Left colon (tissue), 2 donors: ENCODE results near the gene ALPI. TPM values are rescaled to one million over a fixed set of nuclear protein-coding genes. Genes with fewer than 3 reads are reported as not detected.

Experiments
- ATAC-seq: fragments of 200-7000 bp; cut with Tn5 transposase; one replicate; pipeline ENCODE4 v1.9.1; 2020; ENCODE audit warnings: mild to moderate bottlenecking, moderate library complexity
- DNase-seq, 2 donors: peaks; one replicate each; pipeline ENCODE4 v3.0.0-alpha.2; 2020
- intact Hi-C, 2 donors: fragments of 100-400 bp; cut with DNase I in 1 of 2; cut with micrococcal nuclease in 1 of 2; formaldehyde crosslinking; loops; one replicate each; pipeline versions ENCODE4 v1.11.2 to v1.14.0; 2022; cut with DNase I, micrococcal nuclease
- total RNA-seq, 2 donors: library from RNA; stranded (reverse); fragmentation: NEBNext Ultra II Directional; extraction: Animal tissue kit (Norgen Biotek cat#: 25700); gene quantifications; one replicate each; pipeline ENCODE4 v1.2.1, GENCODE V29; 2021
- donor health status: DM: no; HTN: no; CAD: no.
- donor health status: DM: yes; HTN: yes; CAD: no.

The ALPI gene
- total RNA-seq, 2 donors from 2014 or later, result 15.9 to 21.1 TPM

DNA sequence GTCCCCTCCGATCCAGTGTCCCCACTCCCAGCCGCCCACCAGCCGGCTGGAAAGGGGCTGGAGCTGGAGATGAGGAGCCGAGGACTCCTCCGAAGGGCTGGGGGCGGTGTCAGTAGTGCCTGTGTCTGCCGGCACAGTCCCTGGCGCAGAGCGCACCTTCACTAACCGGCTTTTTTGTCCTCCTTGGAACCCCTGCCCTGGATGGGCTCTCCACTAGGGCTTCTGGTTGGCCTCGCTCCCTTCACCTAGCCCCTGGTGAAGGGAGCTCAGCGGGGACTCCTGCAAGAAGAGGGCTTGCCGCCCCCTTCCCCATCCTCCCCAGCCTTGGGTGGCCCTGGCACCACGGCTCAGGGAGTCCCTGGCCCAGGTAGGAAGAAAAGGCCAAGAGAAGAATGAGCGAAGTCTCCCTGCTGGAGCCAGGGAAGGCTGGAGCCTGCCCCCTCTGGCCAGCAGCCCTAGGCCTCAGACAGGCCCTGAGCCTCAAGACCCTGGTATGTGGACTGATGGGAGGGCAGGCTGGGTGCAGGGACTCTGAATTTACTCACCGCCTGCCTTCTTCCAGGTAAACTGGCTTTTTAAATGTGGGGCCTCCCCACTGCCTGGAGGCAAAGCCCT lies 32.3 kb downstream of the ALPI start:
- DNase-seq (no peak), ATAC-seq (no peak)
- intact Hi-C loops, result no loop called here

DNA sequence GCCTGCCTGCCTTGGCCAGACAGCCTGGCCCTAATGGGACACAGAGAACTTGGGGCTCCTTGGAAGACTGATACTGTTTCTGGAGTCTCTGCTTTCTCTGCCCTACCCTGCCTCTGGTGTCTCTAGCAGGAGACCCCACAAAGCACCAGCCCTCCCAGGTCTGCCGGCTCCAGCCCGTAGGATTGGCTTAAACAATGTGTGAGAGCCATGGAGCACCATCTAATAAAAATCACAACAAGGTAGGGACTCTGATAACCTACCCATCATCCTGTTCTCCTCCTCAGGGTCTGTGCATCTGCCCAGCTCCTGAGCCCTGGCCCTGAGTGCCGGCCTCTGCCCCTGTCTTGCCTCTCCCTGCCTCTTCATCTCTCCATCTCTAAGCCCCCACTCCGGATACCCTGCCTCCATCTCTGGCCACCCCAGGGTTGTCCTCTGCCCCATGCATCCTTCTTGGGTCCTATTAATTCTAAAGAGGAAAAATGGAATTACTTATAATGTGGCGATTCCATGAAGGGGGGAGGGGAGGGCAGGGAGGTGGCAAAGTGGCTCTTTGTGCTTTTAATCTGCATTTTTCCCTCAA lies 32.9 kb downstream of the ALPI start:
- intact Hi-C loops, result no loop called here

DNA sequence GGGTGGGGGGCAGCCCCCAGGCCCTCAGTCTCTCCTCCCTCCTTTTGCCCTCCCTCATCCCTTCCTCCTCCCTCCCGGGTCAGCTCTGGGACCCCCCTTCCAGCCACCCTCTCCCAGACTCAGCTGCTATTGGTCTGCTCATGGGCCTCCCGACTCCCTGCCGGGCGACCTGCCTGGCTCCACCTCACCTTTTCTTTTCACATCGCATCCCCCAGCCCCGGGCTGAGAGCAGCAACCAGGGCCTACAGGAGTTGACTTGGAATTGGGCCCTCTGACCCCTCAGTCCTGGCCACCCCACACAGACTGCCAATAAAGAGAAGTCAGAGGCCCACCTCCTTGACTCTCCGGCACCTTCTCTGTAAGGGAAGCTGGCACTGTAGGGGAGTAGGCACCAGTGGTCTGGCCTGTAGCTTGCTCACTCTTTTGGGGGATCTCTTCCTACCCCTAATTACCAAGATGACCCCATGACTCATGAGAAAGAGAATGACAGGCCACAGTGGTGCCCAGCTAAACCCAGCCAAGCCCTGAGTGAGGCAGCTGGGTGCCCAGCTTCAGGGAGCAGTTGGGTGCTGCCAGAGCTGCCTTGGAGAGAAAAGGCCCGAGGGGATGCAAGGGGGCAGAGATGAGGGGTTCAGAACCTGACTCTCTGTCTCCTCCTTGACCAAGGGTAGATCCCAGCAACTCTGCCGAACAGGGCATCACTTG lies 33.7 kb downstream of the ALPI start:
- intact Hi-C loops, result no loop called here
- no peak for DNase-seq
- no peak for ATAC-seq

More for the DNA sequence above, 32.9 kb downstream of the ALPI start:
- ATAC-seq (no peak), DNase-seq (no peak)

DNA sequence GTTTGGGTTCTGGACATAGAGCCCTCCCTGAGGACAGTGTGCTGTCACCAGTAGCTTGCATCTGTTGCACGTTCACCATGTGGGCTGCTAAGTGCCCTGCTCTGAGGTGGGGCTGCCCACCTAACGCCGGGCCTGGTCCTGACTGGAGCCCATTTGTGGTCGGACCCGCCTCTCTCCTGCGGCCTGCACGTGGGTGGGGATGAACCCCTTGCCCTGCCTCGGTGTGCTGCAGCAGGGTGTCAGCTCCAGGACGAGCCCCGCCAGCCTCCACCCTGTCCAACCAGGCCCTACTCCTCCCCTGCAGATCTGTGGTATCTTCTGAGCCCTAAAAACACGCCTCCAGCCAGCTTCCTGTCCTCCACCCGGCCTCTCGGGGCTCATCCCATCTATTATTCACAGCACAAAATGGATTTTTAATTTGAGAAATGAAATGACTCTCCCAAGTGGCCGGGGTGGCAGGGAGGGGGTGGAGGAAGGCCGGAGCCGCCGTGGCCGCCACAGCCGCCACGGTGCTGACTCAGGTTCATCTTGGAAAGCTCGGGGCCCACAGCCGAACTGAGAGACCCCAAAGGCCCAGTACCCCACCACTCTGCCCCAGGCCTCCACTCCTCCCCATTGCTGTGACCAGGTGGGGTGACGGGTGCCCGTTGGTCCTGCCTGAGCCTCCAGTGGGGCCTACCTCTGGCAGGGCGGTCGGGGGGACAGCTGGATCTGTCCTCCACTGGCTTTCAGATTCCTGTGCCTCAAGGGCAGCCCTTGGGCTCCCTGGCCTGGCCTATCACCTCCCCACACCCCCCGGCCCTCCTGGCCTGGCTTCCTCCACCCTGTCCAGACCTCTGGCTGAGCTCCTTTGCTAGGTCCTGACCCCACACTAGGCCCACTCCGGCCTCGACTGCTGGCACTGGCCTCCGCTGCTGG lies 34.5 kb downstream of the ALPI start:
- intact Hi-C loops, result no loop called here
- no peak for DNase-seq

DNA sequence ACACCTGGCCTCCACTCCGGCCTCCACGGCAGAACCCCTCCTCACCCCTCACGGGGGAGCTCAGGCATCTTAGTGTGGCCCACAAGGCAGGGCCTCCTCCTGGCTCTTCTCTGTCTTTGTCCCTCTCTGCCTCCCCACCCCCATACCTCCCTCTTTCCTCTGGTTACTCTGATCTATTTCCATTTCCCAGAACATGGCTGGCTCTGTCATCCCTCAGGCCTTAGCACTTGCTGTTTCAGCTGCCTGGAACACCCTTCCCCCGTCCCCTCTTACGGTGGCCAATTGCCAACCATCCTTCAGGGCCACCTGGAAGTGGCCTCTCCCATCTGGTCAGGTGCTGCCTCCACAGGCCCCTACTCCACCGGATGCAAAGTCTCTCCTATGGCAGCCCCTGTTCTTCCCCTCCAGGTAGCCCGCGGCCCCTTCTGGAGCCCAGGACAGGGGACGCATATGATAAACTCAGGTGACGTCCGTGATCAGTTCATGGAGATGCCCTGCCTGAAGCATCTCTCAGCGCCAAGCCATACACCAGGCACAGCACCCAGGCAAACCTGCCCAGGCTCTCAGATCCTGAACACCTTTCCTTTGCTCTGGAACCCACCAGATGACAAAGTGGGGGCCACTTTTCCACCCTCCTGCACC lies 35.3 kb downstream of the ALPI start:
- ATAC-seq, result no peak
- DNase-seq, result no peak
- intact Hi-C loops, result no loop called here

More for the DNA sequence above, 34.5 kb downstream of the ALPI start:
- no peak for ATAC-seq

DNA sequence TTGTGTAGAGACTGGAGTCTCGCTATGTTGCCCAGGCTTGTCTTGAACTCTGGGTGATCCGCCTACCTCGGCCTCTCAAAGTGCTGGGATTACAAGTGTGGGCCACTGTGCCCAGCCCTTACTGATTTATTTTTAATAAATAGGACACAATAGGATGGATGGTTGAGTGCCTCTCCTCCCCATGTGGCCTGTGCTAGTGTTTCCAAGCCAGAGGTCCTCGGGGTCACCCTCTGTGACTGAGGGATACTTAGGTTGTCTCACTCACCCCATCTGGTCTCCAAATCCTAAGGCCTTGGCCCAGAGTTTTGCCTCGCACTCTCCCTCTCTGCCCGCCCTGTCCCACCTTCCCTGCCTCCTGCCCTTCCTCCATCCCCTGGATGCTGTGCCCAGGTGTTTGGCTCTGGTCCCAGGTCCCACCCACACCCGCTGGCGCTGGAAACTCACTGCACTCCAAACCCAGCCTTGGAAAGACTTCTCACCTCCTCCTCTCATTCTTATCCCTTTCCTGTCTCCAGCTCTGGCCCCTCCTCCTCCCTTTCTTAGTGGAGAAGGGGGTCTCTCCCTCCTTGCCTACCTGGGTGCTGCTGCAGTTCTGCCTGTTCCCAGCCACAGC lies 36.4 kb downstream of the ALPI start:
- ATAC-seq, result no peak
- intact Hi-C loops, result no loop called here
- no peak for DNase-seq

DNA sequence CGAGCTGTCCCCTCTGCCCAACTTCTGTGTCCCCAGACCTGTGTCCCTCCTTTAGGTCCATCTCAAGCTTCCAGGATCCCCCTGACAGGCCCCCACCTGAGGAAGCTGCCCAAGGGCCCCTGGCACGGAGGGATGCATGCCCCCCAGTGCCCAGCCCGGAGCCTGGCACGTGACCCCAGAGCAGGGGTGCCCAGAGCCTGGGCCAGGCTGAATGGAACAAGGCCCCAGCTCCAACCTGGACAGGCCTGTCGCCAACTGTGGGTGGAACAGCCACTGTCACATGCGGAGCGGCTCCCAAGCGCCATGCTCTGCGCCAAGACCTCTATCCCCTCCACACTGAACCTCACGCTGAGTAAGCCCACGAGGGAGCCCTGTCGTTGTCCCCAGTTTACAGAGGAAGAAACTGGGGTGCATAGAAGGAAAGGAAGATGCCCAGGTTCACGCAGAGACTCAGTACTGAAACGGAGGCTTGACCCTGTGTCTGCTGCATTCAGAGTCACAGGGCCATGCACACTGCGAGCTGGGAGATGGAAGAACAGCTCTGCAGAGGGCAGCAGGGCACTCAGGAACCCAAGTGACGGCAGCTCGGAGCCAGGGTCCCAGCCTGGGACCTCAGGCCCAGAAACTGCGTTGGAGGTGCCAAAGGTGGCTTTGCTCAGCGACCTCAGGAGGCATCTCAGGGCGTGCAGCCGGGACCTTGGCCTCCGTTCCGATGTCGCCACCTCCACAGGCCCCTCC lies 37.2 kb downstream of the ALPI start:
- ATAC-seq, result no peak
- intact Hi-C loops, result no loop called here
- DNase-seq, result no peak

DNA sequence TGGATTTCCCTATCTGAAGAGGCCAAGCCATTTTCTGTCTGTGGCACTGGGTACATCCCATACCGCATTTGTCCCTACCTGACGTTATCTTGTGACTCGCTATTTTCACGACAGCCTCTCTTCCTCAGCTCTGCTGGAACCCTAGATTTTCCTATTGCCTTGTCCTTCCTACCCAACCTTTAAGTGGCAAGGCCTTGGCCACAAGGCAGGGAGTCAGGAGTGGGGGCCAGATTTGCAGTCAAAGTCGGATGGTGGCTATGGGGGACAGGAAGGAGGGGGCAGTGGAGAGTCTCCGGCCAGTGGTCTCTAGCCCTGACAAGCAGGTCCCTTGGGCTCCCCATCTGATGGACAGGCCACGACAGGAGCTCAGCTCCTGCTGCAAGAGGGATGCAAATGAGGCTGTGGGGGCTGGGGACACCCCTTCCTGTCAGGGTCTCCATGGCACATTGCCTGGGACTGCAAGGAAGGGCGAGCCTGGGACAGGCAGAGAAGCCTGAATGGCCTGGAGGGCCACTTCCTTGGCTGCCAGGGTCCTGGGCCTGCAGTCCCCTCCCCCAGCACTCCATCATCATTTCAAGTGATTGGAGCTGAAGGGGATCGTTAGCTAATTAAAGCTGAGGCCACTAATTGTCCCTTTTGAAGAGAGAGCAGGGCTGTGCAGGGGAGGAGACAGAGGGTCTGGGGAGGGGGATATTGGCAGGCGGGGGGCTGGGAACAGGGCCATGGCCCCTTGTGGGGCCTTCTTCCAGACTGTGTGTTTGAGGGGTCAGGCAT lies 37.9 kb downstream of the ALPI start:
- intact Hi-C loops, result no loop called here
- DNase-seq (no peak), ATAC-seq (no peak)

DNA sequence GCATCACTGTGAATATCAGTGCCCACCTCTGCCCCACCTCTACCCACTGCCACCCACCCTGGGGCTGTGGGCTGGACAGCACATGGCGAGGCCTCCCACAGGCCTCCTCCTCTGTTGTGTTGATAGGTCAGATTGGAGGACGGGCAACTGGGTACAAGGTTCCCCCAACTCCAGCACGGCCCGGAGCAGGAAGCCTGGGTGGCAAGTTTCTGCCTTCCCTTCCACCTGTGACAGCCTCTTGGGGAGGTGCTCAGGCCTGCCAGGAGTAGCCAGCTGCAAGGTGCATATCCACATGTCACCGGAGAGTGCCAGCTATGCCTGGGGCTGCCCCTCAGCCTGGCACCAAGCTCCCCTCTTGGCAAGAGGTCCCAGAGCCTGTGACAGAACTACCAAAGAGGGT lies 38.6 kb downstream of the ALPI start:
- no peak for DNase-seq
- ATAC-seq, result no peak
- intact Hi-C loops, result no loop called here

DNA sequence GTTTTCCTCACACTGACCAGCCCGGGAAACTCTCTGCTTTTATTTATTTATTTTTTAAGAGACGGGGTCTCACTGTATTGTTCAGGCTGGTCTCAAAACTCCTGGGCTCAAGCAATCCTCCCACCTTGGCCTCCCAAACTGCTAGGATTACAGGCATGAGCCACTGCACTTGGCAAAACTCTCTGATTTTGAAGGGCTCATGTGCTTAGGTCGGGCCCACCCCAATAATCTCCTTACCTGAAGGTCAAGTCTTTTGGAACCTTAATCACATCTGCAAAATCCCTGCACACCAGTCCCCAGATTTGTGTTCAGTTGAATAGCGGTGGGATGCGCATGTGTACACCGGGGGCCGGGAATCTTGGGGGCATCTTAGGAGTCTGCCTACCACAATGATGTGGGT lies 39.3 kb downstream of the ALPI start:
- ATAC-seq, result no peak
- DNase-seq, result no peak
- intact Hi-C loops, result no loop called here

DNA sequence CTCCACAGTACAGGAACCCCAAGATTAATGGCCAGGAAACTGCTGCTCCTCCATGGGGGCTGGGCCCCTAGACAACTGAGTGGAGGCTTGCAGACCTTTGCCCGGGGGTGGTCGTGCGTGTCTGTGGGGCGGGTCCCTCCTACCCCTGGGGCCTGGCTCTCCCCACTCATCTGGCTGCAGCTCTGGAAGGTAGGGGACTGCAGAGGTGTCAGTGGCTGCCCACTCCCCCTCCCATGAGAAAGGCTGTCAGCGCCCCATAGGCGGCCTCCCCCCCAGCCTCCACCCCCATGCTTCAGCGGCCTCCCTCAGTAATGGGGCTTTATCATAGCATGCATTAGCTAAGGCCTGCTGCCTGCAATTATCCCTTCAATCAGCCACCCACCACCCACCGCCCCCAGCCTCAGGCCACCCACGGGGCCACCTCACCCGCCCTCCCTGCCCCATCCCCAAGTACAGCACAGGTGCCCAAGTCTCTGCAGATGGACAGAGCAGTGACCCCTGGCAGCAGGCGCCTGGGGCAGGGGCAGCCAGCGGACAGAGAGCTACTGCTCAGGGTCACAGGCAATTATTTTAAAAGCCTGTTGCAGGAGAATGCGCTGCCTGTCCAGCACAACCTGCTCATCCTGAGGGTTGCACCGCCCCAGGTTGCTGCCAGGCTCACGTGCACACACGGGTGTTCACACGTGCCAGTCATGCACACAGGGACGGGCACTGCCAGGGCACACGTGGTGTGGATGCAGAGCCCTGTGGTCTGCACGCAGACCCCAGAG lies 40.7 kb downstream of the ALPI start:
- ATAC-seq (no peak), DNase-seq (no peak)
- intact Hi-C loops, result no loop called here

DNA sequence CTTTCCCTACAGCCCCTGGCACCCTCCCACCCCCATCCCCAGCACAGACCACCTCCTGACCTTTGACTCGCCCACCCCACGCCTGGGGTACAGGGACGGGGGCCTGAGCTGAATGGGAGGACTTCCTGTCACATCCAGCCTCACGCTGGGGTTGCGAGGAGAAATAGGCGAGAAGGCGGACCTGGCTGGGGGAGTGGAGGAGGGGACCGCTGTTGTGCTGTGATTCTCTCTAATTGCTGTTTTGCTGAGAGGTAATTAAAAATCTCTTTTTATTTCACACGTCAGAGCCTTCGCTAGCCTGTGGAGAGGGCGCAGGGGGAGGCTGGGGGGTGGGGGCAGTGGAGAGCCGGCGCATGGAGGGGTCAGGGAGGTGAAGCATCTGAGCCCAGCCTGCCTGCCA lies 41.4 kb downstream of the ALPI start:
- ATAC-seq (no peak), DNase-seq (no peak)
- intact Hi-C loops, result no loop called here

DNA sequence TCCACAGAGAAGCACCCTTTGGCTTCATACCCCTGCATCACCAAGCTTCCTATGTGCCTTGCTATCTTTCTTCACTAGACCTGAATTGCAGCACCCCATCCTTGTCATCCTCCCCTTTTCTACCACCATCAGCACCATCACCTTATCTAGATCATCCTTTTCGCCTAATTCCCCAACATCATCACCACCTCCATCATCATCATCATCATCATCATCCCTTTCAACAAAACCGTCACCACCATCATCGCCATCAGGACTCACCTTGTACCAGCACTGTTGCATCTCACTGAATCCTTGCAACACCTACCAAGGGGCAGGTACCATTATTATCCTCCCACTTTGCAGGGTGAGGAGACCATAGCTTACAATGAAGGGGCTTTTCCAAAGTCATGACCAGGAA lies 42.5 kb downstream of the ALPI start:
- intact Hi-C loops, result no loop called here
- no peak for DNase-seq
- ATAC-seq, result no peak

DNA sequence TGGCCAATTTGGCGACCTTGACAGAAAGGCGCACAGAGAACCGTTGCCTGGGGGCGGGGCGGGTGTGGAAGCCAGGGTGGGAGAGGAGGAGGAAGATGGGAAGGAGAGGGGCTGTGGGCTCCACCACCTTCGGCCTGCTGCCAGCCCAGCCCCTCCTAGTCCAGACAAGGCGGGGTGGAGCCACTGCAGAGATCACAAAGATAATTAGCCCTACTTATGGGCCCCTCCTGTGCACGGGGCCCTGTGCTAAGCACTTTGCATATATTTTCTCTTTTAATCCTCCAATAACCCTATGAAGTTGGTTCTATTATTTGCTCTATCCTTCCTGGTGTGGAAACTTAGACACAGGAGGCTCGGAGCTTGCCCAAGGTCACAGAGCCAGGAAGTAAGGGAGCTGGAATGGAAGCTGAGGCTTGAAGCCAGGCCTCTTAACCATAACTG lies 45.4 kb downstream of the ALPI start:
- intact Hi-C loops, result no loop called here
- ATAC-seq, result no peak
- no peak for DNase-seq

DNA sequence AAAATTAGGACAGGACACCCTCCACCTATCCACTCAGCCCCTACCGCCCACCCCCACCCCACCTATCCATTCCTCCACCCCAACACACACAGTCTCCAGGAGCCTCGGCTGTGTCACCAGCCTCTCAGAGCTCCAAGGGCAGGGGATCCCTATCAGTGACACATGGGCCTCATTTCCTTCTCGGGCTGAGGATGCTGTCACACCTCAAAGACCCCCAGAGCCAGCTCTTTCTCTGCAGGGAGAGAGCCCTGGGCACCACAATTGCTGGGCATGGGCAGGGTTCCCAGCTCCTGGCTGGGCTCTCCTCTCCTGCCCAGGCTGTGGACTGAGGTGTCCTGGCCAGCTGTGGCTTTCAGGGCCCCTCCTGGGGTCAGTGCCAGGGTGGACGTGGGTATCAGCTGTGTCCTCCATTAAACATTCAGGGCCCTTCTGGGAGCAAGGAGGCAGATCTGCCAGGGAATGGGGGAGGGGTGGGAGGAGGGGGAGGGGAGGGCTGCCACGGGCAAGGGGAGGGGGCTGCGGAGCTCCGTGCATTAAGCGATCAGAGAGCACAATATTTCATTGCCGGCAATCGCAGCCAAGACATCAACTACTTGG lies 45.9 kb downstream of the ALPI start:
- intact Hi-C loops, result no loop called here
- no peak for DNase-seq
- no peak for ATAC-seq

DNA sequence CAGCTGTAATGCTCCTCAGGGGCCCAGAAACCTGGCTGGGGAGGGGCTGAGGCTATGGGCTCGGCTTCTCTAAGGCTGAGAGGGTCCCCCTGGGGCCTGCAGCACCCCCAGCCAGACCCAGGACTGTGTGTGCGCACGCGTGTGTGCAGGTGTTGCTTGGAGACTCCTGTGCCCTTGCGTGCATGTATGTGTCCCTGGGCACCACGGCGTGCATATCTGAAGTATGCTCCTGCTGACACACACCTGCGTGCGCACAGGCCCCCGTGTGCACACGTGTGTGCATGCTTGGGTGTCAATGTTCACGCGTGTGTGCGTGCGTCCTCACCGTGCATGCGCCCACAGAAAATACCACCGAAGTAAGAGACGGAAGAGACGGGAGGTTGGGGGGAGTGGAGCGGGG lies 46.6 kb downstream of the ALPI start:
- intact Hi-C loops, result no loop called here
- DNase-seq (no peak), ATAC-seq (no peak)
